Activated effector memory CD4-positive, alpha-beta T cell treated with anti-CD3 and anti-CD28 coated beads, Interleukin-2, amount 50 U/mL, for 16 hours (primary cell): ENCODE data around the gene SUPT3H.

Source experiments
- DNase-seq: peaks from one replicate; pipeline ENCODE4 v3.0.0-alpha.2; 2020

Gene SUPT3H

DNA sequence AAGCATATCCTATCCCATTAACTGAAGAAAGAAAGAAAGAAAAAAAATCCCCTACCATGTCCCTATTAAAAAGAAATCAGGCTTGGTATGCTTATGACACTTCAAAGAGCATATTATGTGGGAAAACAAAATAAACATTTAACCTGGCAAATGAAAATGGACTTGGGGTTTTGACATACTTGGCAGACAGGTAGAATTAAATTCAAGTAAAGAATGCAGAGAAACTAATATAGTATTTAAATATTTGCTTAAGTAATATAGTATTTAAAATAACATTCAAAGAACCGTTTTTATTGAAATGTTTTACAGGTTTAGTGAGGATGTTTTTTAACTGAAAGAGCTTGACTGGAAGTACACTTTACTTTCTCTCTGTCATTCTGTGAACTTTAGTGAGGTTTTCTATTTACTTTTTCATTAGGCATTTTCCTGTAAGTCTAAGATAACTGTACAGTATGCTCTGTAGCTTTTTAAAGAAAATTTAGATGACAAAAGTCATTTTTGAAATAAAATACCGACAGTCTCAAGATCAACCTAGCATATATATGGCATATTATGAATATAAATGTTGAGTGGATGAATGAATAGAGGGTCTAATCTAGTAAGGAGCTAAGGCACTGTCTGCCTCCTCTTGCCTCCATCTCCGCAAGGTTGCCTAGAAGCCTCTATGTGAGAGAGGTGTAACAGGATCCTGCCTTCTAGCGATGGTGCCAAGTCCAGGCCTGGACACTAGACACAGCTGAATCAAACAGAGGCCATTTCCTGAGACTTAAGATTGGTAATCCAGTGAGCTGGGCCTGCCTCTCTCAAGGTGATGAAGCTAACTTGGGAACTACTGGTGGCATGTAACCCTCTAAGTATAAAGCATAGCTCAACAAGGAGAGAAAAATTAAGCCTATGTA is 394.0 kb downstream of the SUPT3H start:
- DNase-seq, result no peak

DNA sequence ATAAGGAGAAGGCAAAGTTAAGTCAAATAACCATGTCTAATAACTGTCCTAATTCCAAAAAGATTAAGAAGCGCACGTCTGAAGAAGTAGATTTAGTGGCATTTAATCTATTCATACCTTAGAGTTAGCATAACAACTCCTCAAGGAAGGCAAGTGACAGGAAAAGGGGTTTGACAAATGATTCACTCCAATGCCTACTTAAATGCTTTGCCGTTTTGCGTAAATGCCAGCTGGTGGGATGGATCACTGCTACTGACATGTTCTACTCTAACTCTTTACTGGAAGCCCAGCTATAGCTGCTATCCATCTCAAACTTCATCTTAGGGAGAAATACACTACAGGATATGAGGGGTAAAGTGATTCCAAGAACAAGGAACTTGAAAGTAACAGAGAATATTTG is 396.9 kb downstream of the SUPT3H start:
- no peak for DNase-seq

- DNase-seq, result no peak
Measured at GRCh38 chr6:44976677-44977641, 400.8 kb downstream of the SUPT3H start.

DNA sequence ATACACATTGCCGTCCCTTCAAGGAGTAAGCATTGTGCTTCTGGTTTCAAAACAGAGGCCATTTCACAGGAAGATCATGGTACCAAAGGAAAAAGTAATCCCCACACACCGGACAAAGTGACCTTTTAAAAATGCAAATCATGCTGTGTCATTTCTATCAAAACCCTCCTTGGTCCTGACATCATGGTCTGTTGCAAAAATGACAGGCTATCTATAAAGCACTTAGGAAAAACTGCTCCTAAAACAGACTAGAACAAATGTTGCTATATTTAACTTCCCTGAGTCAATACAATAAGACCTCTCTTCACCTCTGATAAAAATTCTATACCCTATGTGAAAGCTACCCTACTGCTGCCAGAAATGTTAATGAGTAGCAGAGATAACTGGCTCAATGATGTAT is 403.2 kb downstream of the SUPT3H start:
- DNase-seq, result no peak

- no peak for DNase-seq
Measured at GRCh38 chr6:44972709-44973108, 405.0 kb downstream of the SUPT3H start.

DNA sequence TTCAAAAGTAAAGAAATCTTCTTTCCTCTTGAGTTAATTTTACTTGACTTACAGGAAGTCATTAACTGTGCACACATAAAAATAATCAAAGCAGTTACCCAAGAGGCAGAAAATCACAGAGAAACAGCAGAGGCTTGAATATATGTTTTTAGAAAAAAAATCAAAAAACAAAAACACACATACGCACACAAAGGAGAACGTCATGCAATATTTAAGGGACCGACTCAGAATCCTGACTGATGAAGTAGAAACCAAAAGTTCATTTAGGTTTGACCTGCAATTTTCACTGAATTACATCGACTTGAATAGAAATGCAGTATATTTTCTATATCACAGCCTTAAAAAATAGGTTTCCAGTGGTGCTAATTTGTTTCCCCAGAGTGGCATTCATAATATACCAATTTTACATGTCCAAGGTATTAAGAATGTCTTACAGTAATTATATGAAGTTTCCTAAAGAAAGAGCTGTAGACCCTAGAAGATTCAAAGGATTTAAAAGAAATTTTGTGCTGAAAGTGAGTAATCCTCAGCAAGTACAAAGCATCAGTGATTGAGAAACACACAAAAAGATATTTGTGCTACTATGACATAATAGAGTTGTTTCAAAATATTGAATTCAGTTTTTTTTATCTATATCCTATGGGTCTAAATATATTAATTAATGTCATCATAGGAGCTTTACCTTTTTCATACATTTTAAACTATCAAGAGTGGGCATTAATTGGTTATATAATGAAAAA is 408.1 kb downstream of the SUPT3H start:
- no peak for DNase-seq

GRCh38 chr6:44967481-44967880 is 410.3 kb downstream of the SUPT3H start:
- DNase-seq, result no peak

- no peak for DNase-seq
Measured at GRCh38 chr6:44966449-44967092, 411.2 kb downstream of the SUPT3H start.

DNA sequence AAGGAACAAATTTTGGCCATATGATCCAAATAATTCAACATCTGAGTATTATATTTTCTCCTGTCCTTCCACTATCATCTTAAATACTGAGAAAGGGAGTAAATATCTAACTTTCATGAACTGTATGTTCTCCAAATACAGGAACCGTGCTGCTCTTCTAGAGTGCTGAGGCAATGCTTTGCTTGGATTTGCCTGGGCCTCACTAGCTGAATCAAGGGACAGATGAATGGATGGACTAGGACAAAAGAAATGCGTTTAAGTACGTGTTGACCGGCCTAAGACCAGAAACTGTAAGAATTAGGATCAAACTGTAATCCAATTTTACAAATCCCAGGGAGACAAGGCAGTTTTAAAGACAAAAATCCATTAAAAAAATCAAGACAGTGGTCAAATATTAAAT is 412.0 kb downstream of the SUPT3H start:
- no peak for DNase-seq

DNA sequence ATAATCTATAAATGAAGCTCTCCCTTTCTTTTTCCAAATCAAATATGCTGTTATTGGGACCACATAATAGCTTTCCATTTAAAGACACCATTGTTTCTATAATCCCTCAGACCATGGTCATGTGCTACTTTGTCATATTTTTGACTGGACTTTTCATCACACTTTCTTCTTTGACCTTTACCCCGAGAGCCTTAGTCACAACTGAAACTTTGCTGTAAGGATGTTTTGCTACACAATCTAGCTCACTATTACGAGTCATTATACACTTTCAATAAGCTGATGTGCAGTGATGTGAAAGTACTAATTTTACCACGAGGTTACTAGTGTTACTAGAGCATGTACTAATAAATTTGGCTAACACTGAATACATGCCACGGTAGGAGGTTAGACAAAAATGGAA is 416.8 kb downstream of the SUPT3H start:
- DNase-seq, result no peak

DNA sequence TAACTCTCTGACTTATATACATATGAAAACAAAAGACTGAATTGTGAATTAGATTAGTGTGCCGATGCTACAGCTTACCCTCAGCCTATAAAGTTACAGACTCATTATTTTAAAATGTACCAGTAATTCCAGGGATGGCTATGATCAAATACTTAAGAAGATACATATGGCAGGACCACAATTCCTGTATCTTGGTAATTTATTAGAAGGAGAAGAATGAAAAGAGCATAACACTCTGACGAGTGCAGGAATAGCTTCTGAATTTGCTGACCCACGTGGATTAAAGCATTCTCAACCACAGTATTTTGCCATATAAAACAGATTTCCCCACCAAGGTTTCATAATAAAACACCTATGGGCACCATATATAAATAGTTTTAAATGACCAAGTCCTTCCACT is 418.1 kb downstream of the SUPT3H start:
- DNase-seq, result no peak

DNA sequence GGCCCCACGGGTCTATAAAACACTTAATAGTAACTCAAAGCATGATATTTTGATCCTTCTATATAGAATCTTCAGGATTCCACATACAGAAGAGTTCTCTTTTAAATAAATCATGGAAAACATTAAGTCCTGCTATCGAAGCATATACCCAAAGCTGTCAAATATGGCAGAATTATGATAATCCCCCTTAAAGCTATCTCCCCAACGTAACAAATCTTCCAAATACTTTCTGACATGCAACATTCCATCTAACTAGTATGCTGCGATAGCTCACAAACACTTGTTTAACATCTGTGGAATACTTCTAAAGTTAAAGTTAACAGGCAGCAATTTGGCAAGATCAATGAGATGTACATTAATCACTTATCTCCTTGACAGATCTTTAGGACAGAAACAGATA is 420.6 kb downstream of the SUPT3H start:
- no peak for DNase-seq

DNA sequence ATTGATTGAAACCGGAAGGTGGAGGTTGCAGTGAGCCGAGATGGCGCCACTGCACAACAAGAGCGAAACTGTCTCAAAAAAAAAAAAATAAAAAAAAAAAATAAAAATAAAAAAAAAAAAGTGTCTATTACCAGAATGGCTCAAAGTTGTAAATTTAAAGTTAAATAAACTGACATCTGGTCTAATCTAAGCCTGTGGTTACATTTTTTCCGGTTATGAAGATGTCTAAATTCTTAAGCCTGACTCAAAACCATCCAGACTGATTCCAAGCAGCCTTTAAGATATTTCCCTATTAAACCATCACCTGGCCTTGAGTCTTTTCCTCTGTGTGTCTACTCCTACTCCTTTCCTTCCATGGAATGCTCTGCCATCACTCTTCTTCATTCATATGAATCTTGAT is 421.3 kb downstream of the SUPT3H start:
- no peak for DNase-seq

DNA sequence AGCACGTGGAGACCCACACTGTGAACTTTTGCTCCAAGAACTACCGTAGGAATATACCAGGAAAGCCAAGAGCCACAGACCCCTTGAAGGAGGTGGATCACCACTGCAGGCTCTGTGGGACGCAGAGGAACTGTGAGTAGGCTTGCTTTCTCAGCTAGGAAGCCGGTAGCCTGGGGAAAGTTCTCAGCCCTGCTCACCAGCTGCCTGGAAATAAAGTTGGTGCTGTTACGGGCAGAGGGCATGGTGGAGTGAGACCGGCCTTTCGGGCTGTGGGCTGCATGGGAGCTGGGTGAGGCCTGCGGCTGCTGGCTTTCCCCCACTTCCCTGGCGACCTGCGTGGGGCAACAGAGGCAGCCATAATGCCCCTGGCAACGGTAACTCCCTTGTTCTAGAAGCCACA is 422.6 kb downstream of the SUPT3H start:
- no peak for DNase-seq

DNA sequence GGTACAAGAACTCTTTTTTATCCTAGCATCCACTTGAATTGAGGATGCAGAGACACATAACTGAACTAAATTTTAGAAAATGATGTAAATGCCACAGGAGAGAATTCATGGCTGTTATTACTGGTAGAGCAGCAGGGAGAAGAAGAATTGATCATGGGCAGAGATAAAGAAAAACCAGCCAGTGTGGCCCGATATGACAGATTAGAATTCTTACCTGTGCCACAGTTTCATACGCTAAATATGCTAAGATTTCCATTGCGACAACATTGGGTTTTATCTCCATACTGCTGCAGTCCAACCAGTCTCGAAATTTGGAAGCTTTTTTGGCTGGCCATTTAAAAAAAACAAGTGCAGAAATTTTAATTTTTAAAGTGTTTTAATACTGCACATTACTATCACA is 423.5 kb downstream of the SUPT3H start:
- no peak for DNase-seq

GRCh38 chr6:44951253-44951747 is 426.4 kb downstream of the SUPT3H start:
- DNase-seq, result no peak

GRCh38 chr6:44949596-44950201 is 428.0 kb downstream of the SUPT3H start:
- DNase-seq, result no peak

- DNase-seq, result no peak
Measured at GRCh38 chr6:44943541-44943940, 434.2 kb downstream of the SUPT3H start.

GRCh38 chr6:44942798-44943197 is 434.9 kb downstream of the SUPT3H start:
- DNase-seq, result no peak

- DNase-seq, result no peak
Measured at GRCh38 chr6:44942201-44942600, 435.5 kb downstream of the SUPT3H start.

- DNase-seq, result no peak
Measured at GRCh38 chr6:44940367-44940766, 437.4 kb downstream of the SUPT3H start.
